H9 (cell line): ENCODE measurements around the gene VIPR2. TPM values are rescaled to one million over a fixed set of nuclear protein-coding genes. Genes with fewer than 3 reads are reported as not detected.

Experiments used
- DNase-seq: peaks from one replicate; pipeline ENCODE4 v3.0.0-alpha.2; 2017
- H2AFZ ChIP-seq: one replicate; pipeline ENCODE4 v1.6.1; 2013; ENCODE audit warnings: mild to moderate bottlenecking, low read length, control low read depth, moderate library complexity
- H2AK5ac ChIP-seq: 2 replicates; pipeline ENCODE4 v1.6.1; 2013; ENCODE audit warnings: low read length, control low read depth, mixed read lengths; ENCODE audit not compliant: insufficient read length
- H2BK120ac ChIP-seq: one replicate; pipeline ENCODE4 v1.6.1; 2013; ENCODE audit warnings: low read depth, mild to moderate bottlenecking, low read length, control low read depth, inconsistent platforms; ENCODE audit not compliant: poor library complexity, severe bottlenecking
- H2BK12ac ChIP-seq: 2 replicates; pipeline ENCODE4 v1.6.1; 2013; ENCODE audit warnings: low read length, control low read depth, mixed read lengths, low read depth; ENCODE audit not compliant: insufficient read length
- H2BK15ac ChIP-seq: 2 replicates; pipeline ENCODE4 v1.6.1; 2013; ENCODE audit warnings: low read depth, low read length, control low read depth
- H2BK20ac ChIP-seq: one replicate; pipeline ENCODE4 v1.6.1; 2013; ENCODE audit warnings: low read depth, mild to moderate bottlenecking, low read length, control low read depth, inconsistent platforms; ENCODE audit not compliant: poor library complexity, severe bottlenecking
- H2BK5ac ChIP-seq: 2 replicates; pipeline ENCODE4 v1.6.1; 2013; ENCODE audit warnings: low read length, control low read depth, mixed read lengths; ENCODE audit not compliant: insufficient read length
- H3K14ac ChIP-seq: 2 replicates; pipeline ENCODE4 v1.6.1; 2013; ENCODE audit warnings: low read length, control low read depth; ENCODE audit not compliant: insufficient read depth
- H3K18ac ChIP-seq: 2 replicates; pipeline ENCODE4 v1.6.1; 2013; ENCODE audit warnings: low read depth, mild to moderate bottlenecking, mixed read lengths, low read length, control low read depth; ENCODE audit not compliant: insufficient read length
- H3K23ac ChIP-seq: 2 replicates; pipeline ENCODE4 v1.6.1; 2013; ENCODE audit warnings: low read length, control low read depth, mixed read lengths, low read depth; ENCODE audit not compliant: insufficient read length
- H3K23me2 ChIP-seq: 2 replicates; pipeline ENCODE4 v1.6.1; 2013; ENCODE audit warnings: low read depth, mild to moderate bottlenecking, mixed read lengths, low read length, control low read depth; ENCODE audit not compliant: insufficient read length, poor library complexity, severe bottlenecking
- H3K27ac ChIP-seq: 2 replicates; pipeline ENCODE4 v1.5.1; 2013; ENCODE audit warnings: low read length, control low read depth, mixed read lengths, low read depth; ENCODE audit not compliant: insufficient read length
- H3K27me3 ChIP-seq: 2 replicates; pipeline ENCODE4 v1.6.1; 2013; ENCODE audit warnings: low read length, control low read depth, inconsistent platforms; ENCODE audit not compliant: insufficient read depth
- H3K4ac ChIP-seq: 2 replicates; pipeline ENCODE4 v1.6.1; 2013; ENCODE audit warnings: low read depth, mild to moderate bottlenecking, control low read depth, inconsistent platforms, low read length, moderate library complexity
- H3K4me1 ChIP-seq: 2 replicates; pipeline ENCODE4 v1.6.1; 2013; ENCODE audit warnings: low read length, control low read depth, inconsistent platforms; ENCODE audit not compliant: insufficient read depth
- H3K4me2 ChIP-seq: 2 replicates; pipeline ENCODE4 v1.6.1; 2013; ENCODE audit warnings: low read length, control low read depth, mixed read lengths; ENCODE audit not compliant: insufficient read length, insufficient read depth
- H3K56ac ChIP-seq: 2 replicates; pipeline ENCODE4 v1.6.1; 2013; ENCODE audit warnings: low read depth, mild to moderate bottlenecking, mixed read lengths, low read length, control low read depth; ENCODE audit not compliant: insufficient read length
- H3K79me1 ChIP-seq: 2 replicates; pipeline ENCODE4 v1.6.1; 2013; ENCODE audit warnings: low read depth, mild to moderate bottlenecking, moderate library complexity, low read length, control low read depth, inconsistent platforms; ENCODE audit not compliant: insufficient read depth, poor library complexity, severe bottlenecking
- H3K79me2 ChIP-seq: 2 replicates; pipeline ENCODE4 v1.6.1; 2013; ENCODE audit warnings: low read length, control low read depth, inconsistent platforms; ENCODE audit not compliant: insufficient read depth
- H3K9ac ChIP-seq: 2 replicates; pipeline ENCODE4 v1.6.1; 2013; ENCODE audit warnings: low read length, control low read depth, mixed read lengths; ENCODE audit not compliant: insufficient read length; ENCODE audit errors: extremely low read depth
- H3K9me3 ChIP-seq: one replicate; pipeline ENCODE4 v1.6.1; 2013; ENCODE audit warnings: low read depth, low read length, inconsistent platforms; ENCODE audit not compliant: control insufficient read depth
- H3T11ph ChIP-seq: one replicate; pipeline ENCODE4 v1.6.1; 2013; ENCODE audit warnings: mild to moderate bottlenecking, low read length, control low read depth, inconsistent platforms
- H4K20me1 ChIP-seq: one replicate; pipeline ENCODE4 v1.6.1; 2013; ENCODE audit not compliant: control insufficient read depth, insufficient read length, insufficient read depth
- H4K5ac ChIP-seq: 2 replicates; pipeline ENCODE4 v1.6.1; 2013; ENCODE audit warnings: low read depth, mild to moderate bottlenecking, mixed read lengths, low read length, control low read depth; ENCODE audit not compliant: insufficient read length
- H4K8ac ChIP-seq: replicated peaks from 2 replicates; pipeline ENCODE4 v1.6.1; 2013; ENCODE audit warnings: low read length, control low read depth, mixed read lengths, low read depth; ENCODE audit not compliant: insufficient read length
- H4K91ac ChIP-seq: 2 replicates; pipeline ENCODE4 v1.6.1; 2013; ENCODE audit warnings: low read depth, mild to moderate bottlenecking, moderate library complexity, mixed read lengths, low read length, control low read depth; ENCODE audit not compliant: insufficient read length
- H3K27ac Mint-ChIP-seq, 3 experiments: 2 replicates in 2 of 3; 3 replicates in 1 of 3; pipeline ENCODE4 v1.8.0; 2020 to 2021; ENCODE audit warnings: mixed read lengths in 3 of 3, mild to moderate bottlenecking in 1 of 3, moderate library complexity in 1 of 3
- H3K27me3 Mint-ChIP-seq: 2 replicates; pipeline ENCODE4 v1.8.0; 2021; ENCODE audit warnings: low read depth, mild to moderate bottlenecking, moderate library complexity, mixed read lengths
- H3K36me3 Mint-ChIP-seq, 3 experiments: 2 replicates in 2 of 3; 3 replicates in 1 of 3; pipeline ENCODE4 v1.8.0; 2020 to 2021; ENCODE audit warnings: low read depth in 3 of 3, mixed read lengths in 3 of 3; ENCODE audit not compliant: insufficient read depth in 1 of 3
- H3K4me1 Mint-ChIP-seq, 2 experiments: 2 replicates each; pipeline ENCODE4 v1.8.0; 2020; ENCODE audit warnings: mixed read lengths in 2 of 2
- H3K4me3 Mint-ChIP-seq, 2 experiments: 2 replicates in 1 of 2; 3 replicates in 1 of 2; pipeline ENCODE4 v1.8.0; 2020 to 2021; ENCODE audit warnings: mild to moderate bottlenecking in 2 of 2, mixed read lengths in 2 of 2, moderate library complexity in 1 of 2
- H3K9me3 Mint-ChIP-seq, 2 experiments: 2 replicates in 1 of 2; 3 replicates in 1 of 2; pipeline ENCODE4 v1.8.0; 2020; ENCODE audit warnings: mild to moderate bottlenecking in 2 of 2, mixed read lengths in 2 of 2, moderate library complexity in 1 of 2
- CTCF ChIP-seq: fragments of 200-600 bp; sonication (generic); conservative IDR thresholded peaks from 3 replicates; pipeline ENCODE4 v1.8.0; 2021; ENCODE audit warnings: antibody characterized with exemption, mild to moderate bottlenecking
- WGBS: extraction: QIAGEN DNeasy Blood & Tissue Kit; methylation state at CpG from one replicate; pipeline ENCODE4 v1.1.7; 2013; ENCODE audit warnings: missing lambda C conversion rate, low lambda C conversion rate, mixed read lengths; ENCODE audit not compliant: insufficient read length; ENCODE audit errors: extremely low coverage; 5-methylcytosine and 5-hydroxymethylcytosine counted together
- total RNA-seq: library from RNA; stranded (reverse); gene quantifications from 2 replicates; pipeline ENCODE4 v1.2.1, GENCODE V29; 2021

The VIPR2 gene
- total RNA-seq, 1 experiment from 2014 or later, result 1.6 TPM

GRCh38 chr7:159118623-159119022 lies 26.0 kb downstream of the VIPR2 start:
- peaks cover 0 to 4% of the 10 kb centered on the region in 2 experiments; a peak in 2 of 5 replicates for H3K9me3 Mint-ChIP-seq
- no CpG with 5 or more reads among the region's 10 CpGs for WGBS
- H3K4me1 Mint-ChIP-seq, result peaks cover 27 to 34% of the 10 kb centered on the region in 2 experiments

More at GRCh38 chr7:159118623-159119022, 26.0 kb downstream of the VIPR2 start:
- no peak overlapping the region for H3K4ac ChIP-seq
- H3K56ac ChIP-seq, result no peak overlapping the region
- no peak overlapping the region for H2AFZ ChIP-seq
- no peaks in the 10 kb centered on the region for H3K23me2 ChIP-seq
- H3K9ac ChIP-seq, result no peak overlapping the region
- 0 out of 2 replicates have a peak, but pooled peaks cover 2% of the 10 kb centered on the region for H3K4me1 ChIP-seq
- Mint-ChIP-seq H3K27me3 (peaks cover 6% of the 10 kb centered on the region), H3K4me3 (no peak overlapping the region), H3K36me3 (no peaks in the 10 kb centered on the region), H3K27ac (no peak overlapping the region; a peak in 1 of 7 replicates)
- no peak overlapping the region for H2BK5ac ChIP-seq
- no peak overlapping the region for H3K14ac ChIP-seq
- no peak overlapping the region for H4K8ac ChIP-seq
- no peak overlapping the region for H4K91ac ChIP-seq
- no peak for TF ChIP-seq CTCF
- H2BK120ac ChIP-seq, result no peak overlapping the region
- H3K23ac ChIP-seq, result no peak overlapping the region
- H4K20me1 ChIP-seq, result no peaks in the 10 kb centered on the region
- H2AK5ac ChIP-seq, result no peak overlapping the region
- no peak overlapping the region for H3K18ac ChIP-seq
- no peak overlapping the region for H3K4me2 ChIP-seq
- no peak overlapping the region for H3T11ph ChIP-seq
- H3K79me2 ChIP-seq, result no peaks in the 10 kb centered on the region
- H2BK20ac ChIP-seq, result no peak overlapping the region
- H2BK12ac ChIP-seq, result no peak overlapping the region
- H3K9me3 ChIP-seq, result no peaks in the 10 kb centered on the region
- H4K5ac ChIP-seq, result no peak overlapping the region
- H3K27ac ChIP-seq, result no peak overlapping the region
- no peaks in the 10 kb centered on the region for H3K79me1 ChIP-seq
- H3K27me3 ChIP-seq, result no peaks in the 10 kb centered on the region
- no peak overlapping the region for H2BK15ac ChIP-seq
- DNase-seq, result no peak
